ENCODE measurements around the gene FGFR1OP2.

Gene FGFR1OP2

DNA sequence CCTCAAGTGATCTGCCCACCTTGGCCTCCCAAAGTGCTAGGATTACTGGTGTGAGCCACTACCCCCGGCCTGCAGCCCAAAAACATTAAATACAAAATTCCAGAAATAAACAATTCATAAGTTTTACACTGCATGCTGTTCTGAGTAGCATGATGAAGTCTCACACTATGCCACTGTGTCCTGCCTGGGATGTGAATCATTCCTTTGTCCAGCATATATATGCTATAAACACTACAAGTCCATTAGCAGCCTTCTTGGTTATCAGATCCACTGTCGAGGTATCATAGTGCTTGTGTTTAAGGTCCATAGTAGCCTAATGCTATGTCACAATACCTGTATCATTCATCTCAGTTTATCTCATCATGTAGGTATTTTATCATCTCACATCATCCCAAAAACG, 16.4 kb upstream of the FGFR1OP2 start:
- TF ChIP-seq POLR2AphosphoS5 (IDR thresholded peaks at IDR 0.05; ENCODE audit: low read depth, low read length): no peak
- TF ChIP-seq, protein P1, sequence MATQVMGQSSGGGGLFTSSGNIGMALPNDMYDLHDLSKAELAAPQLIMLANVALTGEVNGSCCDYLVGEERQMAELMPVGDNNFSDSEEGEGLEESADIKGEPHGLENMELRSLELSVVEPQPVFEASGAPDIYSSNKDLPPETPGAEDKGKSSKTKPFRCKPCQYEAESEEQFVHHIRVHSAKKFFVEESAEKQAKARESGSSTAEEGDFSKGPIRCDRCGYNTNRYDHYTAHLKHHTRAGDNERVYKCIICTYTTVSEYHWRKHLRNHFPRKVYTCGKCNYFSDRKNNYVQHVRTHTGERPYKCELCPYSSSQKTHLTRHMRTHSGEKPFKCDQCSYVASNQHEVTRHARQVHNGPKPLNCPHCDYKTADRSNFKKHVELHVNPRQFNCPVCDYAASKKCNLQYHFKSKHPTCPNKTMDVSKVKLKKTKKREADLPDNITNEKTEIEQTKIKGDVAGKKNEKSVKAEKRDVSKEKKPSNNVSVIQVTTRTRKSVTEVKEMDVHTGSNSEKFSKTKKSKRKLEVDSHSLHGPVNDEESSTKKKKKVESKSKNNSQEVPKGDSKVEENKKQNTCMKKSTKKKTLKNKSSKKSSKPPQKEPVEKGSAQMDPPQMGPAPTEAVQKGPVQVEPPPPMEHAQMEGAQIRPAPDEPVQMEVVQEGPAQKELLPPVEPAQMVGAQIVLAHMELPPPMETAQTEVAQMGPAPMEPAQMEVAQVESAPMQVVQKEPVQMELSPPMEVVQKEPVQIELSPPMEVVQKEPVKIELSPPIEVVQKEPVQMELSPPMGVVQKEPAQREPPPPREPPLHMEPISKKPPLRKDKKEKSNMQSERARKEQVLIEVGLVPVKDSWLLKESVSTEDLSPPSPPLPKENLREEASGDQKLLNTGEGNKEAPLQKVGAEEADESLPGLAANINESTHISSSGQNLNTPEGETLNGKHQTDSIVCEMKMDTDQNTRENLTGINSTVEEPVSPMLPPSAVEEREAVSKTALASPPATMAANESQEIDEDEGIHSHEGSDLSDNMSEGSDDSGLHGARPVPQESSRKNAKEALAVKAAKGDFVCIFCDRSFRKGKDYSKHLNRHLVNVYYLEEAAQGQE (IDR thresholded peaks at IDR 0.05; ENCODE audit: insufficient read depth in 1 of 2, low read depth in 2 of 2, low read length in 2 of 2): no peak
- no peak for TF ChIP-seq SIN3A (IDR thresholded peaks at IDR 0.05; ENCODE audit: borderline replicate concordance, insufficient read depth, low read length)
- TF ChIP-seq FOXP2 (optimal IDR thresholded peaks at IDR 0.05; ENCODE audit: borderline replicate concordance, extremely low read depth, extremely low read length, insufficient read depth): no peak
- no peak for TF ChIP-seq TAF1 (IDR thresholded peaks at IDR 0.05; ENCODE audit: borderline replicate concordance, insufficient read depth, low read length)

GRCh38 chr12:26928661-26929060, 9.6 kb upstream of the FGFR1OP2 start:
- no peak for TF ChIP-seq POLR2AphosphoS5 (IDR thresholded peaks at IDR 0.05; ENCODE audit: low read depth, low read length)
- TF ChIP-seq TAF1 (IDR thresholded peaks at IDR 0.05; ENCODE audit: borderline replicate concordance, insufficient read depth, low read length): no peak
- TF ChIP-seq, protein P1 (IDR thresholded peaks at IDR 0.05; ENCODE audit: insufficient read depth in 1 of 2, low read depth in 2 of 2, low read length in 2 of 2): no peak
- no peak for TF ChIP-seq FOXP2 (optimal IDR thresholded peaks at IDR 0.05; ENCODE audit: borderline replicate concordance, extremely low read depth, extremely low read length, insufficient read depth)
- TF ChIP-seq SIN3A (IDR thresholded peaks at IDR 0.05; ENCODE audit: borderline replicate concordance, insufficient read depth, low read length): no peak

GRCh38 chr12:26929590-26929989, 8.7 kb upstream of the FGFR1OP2 start:
- no peak for TF ChIP-seq SIN3A (IDR thresholded peaks at IDR 0.05; ENCODE audit: borderline replicate concordance, insufficient read depth, low read length)
- TF ChIP-seq TAF1 (IDR thresholded peaks at IDR 0.05; ENCODE audit: borderline replicate concordance, insufficient read depth, low read length): no peak
- no peak for TF ChIP-seq FOXP2 (optimal IDR thresholded peaks at IDR 0.05; ENCODE audit: borderline replicate concordance, extremely low read depth, extremely low read length, insufficient read depth)
- TF ChIP-seq, protein P1 (IDR thresholded peaks at IDR 0.05; ENCODE audit: insufficient read depth in 1 of 2, low read depth in 2 of 2, low read length in 2 of 2): no peak
- no peak for TF ChIP-seq POLR2AphosphoS5 (IDR thresholded peaks at IDR 0.05; ENCODE audit: low read depth, low read length)

- TF ChIP-seq FOXP2 (optimal IDR thresholded peaks at IDR 0.05; ENCODE audit: borderline replicate concordance, extremely low read depth, extremely low read length, insufficient read depth) (no peak), TAF1 (IDR thresholded peaks at IDR 0.05; ENCODE audit: borderline replicate concordance, insufficient read depth, low read length) (no peak), POLR2AphosphoS5 (IDR thresholded peaks at IDR 0.05; ENCODE audit: low read depth, low read length) (no peak), SIN3A (IDR thresholded peaks at IDR 0.05; ENCODE audit: borderline replicate concordance, insufficient read depth, low read length) (no peak)
- TF ChIP-seq, protein P1 (IDR thresholded peaks at IDR 0.05; ENCODE audit: insufficient read depth in 1 of 2, low read depth in 2 of 2, low read length in 2 of 2): no peak
These were observed 2.5 kb upstream of the FGFR1OP2 start for GRCh38 chr12:26935636-26936378.
